ENCODE data around the gene ACOT2.

DNA sequence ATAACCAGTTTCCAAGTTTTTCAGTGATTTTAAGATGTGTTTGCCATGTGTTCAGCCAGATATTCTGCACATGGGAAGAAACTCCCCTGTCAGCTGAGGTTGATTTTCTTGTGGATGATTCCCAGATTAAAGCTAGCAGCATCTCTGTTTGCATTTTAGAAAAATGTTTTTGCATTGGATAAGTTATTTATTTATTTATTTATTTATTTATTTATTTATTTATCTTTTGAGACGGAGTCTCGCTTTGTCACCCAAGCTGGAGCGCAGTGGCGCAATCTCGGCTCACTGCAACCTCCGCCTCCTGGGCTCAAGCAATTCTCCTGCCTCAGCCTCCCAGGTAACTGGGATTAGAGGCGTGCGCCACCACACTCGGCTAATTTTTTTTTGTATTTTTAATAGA is 25.5 kb downstream of the ACOT2 start:
- TF ChIP-seq, protein P1, sequence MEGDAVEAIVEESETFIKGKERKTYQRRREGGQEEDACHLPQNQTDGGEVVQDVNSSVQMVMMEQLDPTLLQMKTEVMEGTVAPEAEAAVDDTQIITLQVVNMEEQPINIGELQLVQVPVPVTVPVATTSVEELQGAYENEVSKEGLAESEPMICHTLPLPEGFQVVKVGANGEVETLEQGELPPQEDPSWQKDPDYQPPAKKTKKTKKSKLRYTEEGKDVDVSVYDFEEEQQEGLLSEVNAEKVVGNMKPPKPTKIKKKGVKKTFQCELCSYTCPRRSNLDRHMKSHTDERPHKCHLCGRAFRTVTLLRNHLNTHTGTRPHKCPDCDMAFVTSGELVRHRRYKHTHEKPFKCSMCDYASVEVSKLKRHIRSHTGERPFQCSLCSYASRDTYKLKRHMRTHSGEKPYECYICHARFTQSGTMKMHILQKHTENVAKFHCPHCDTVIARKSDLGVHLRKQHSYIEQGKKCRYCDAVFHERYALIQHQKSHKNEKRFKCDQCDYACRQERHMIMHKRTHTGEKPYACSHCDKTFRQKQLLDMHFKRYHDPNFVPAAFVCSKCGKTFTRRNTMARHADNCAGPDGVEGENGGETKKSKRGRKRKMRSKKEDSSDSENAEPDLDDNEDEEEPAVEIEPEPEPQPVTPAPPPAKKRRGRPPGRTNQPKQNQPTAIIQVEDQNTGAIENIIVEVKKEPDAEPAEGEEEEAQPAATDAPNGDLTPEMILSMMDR (IDR thresholded peaks at IDR 0.05): no peak
- no peak for TF ChIP-seq POLR2A (IDR thresholded peaks at IDR 0.05; ENCODE audit: low read length)
- no peak for TF ChIP-seq CEBPB (IDR thresholded peaks at IDR 0.05)
- TF ChIP-seq MAZ (IDR thresholded peaks at IDR 0.05; ENCODE audit: borderline replicate concordance, low read depth, low read length): no peak
- TF ChIP-seq MYC (IDR thresholded peaks at IDR 0.05; ENCODE audit: borderline replicate concordance, low read length): no peak
- TF ChIP-seq, protein P2, sequence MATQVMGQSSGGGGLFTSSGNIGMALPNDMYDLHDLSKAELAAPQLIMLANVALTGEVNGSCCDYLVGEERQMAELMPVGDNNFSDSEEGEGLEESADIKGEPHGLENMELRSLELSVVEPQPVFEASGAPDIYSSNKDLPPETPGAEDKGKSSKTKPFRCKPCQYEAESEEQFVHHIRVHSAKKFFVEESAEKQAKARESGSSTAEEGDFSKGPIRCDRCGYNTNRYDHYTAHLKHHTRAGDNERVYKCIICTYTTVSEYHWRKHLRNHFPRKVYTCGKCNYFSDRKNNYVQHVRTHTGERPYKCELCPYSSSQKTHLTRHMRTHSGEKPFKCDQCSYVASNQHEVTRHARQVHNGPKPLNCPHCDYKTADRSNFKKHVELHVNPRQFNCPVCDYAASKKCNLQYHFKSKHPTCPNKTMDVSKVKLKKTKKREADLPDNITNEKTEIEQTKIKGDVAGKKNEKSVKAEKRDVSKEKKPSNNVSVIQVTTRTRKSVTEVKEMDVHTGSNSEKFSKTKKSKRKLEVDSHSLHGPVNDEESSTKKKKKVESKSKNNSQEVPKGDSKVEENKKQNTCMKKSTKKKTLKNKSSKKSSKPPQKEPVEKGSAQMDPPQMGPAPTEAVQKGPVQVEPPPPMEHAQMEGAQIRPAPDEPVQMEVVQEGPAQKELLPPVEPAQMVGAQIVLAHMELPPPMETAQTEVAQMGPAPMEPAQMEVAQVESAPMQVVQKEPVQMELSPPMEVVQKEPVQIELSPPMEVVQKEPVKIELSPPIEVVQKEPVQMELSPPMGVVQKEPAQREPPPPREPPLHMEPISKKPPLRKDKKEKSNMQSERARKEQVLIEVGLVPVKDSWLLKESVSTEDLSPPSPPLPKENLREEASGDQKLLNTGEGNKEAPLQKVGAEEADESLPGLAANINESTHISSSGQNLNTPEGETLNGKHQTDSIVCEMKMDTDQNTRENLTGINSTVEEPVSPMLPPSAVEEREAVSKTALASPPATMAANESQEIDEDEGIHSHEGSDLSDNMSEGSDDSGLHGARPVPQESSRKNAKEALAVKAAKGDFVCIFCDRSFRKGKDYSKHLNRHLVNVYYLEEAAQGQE (IDR thresholded peaks at IDR 0.05): no peak
- no peak for TF ChIP-seq FOXS1 (CRISPR knock-in tag; IDR thresholded peaks at IDR 0.05)
- TF ChIP-seq TP53 (CRISPR knock-in tag; IDR thresholded peaks at IDR 0.05): no peak
- TF ChIP-seq CHD4 (IDR thresholded peaks at IDR 0.05; ENCODE audit: borderline replicate concordance): no peak
- TF ChIP-seq RCOR1 (IDR thresholded peaks at IDR 0.05; ENCODE audit: low read depth, low read length): no peak
- no peak for TF ChIP-seq EHF (CRISPR knock-in tag; IDR thresholded peaks at IDR 0.05)
- TF ChIP-seq, protein P3, sequence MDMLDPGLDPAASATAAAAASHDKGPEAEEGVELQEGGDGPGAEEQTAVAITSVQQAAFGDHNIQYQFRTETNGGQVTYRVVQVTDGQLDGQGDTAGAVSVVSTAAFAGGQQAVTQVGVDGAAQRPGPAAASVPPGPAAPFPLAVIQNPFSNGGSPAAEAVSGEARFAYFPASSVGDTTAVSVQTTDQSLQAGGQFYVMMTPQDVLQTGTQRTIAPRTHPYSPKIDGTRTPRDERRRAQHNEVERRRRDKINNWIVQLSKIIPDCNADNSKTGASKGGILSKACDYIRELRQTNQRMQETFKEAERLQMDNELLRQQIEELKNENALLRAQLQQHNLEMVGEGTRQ (IDR thresholded peaks at IDR 0.05): no peak

All from A549 (cell line).